Ishikawa (cell line): ENCODE measurements around the gene MYO15A.

Experiments used
- CEBPB ChIP-seq: IDR thresholded peaks from 2 replicates; pipeline ENCODE4 v1.6.1; 2012
- CREB1 ChIP-seq: IDR thresholded peaks from 2 replicates; pipeline ENCODE4 v1.6.1; 2012; ENCODE audit warnings: low read depth
- EGR1 ChIP-seq: IDR thresholded peaks from 2 replicates; pipeline ENCODE4 v1.6.1; 2012
- EP300 ChIP-seq: IDR thresholded peaks from 2 replicates; pipeline ENCODE4 v1.6.1; 2012; ENCODE audit warnings: borderline replicate concordance
- RAD21 ChIP-seq: IDR thresholded peaks from 2 replicates; pipeline ENCODE4 v1.6.1; 2012; ENCODE audit warnings: low read depth
- TCF12 ChIP-seq: IDR thresholded peaks from 2 replicates; pipeline ENCODE4 v1.6.1; 2012; ENCODE audit warnings: low read depth
- TEAD4 ChIP-seq: IDR thresholded peaks from 2 replicates; pipeline ENCODE4 v1.6.1; 2012
- USF1 ChIP-seq: IDR thresholded peaks from 2 replicates; pipeline ENCODE4 v1.6.1; 2012
- YY1 ChIP-seq: IDR thresholded peaks from 2 replicates; pipeline ENCODE4 v1.6.1; 2012; ENCODE audit warnings: low read depth
- TF ChIP-seq, protein P1 (sequence below): IDR thresholded peaks from 2 replicates; pipeline ENCODE4 v1.6.1; 2012
- TF ChIP-seq, protein P2 (sequence below): IDR thresholded peaks from 2 replicates; pipeline ENCODE4 v1.6.1; 2012; ENCODE audit warnings: low read depth, mild to moderate bottlenecking

GRCh38 chr17:18191236-18191667 lies 82.7 kb downstream of the MYO15A start:
- TF ChIP-seq TEAD4 (no peak), CREB1 (no peak), TCF12 (no peak), USF1 (no peak), CEBPB (no peak), YY1 (no peak), RAD21 (no peak), EGR1 (no peak), EP300 (no peak)
- TF ChIP-seq, protein P1, sequence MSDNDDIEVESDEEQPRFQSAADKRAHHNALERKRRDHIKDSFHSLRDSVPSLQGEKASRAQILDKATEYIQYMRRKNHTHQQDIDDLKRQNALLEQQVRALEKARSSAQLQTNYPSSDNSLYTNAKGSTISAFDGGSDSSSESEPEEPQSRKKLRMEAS, result no peak
- TF ChIP-seq, protein P2, sequence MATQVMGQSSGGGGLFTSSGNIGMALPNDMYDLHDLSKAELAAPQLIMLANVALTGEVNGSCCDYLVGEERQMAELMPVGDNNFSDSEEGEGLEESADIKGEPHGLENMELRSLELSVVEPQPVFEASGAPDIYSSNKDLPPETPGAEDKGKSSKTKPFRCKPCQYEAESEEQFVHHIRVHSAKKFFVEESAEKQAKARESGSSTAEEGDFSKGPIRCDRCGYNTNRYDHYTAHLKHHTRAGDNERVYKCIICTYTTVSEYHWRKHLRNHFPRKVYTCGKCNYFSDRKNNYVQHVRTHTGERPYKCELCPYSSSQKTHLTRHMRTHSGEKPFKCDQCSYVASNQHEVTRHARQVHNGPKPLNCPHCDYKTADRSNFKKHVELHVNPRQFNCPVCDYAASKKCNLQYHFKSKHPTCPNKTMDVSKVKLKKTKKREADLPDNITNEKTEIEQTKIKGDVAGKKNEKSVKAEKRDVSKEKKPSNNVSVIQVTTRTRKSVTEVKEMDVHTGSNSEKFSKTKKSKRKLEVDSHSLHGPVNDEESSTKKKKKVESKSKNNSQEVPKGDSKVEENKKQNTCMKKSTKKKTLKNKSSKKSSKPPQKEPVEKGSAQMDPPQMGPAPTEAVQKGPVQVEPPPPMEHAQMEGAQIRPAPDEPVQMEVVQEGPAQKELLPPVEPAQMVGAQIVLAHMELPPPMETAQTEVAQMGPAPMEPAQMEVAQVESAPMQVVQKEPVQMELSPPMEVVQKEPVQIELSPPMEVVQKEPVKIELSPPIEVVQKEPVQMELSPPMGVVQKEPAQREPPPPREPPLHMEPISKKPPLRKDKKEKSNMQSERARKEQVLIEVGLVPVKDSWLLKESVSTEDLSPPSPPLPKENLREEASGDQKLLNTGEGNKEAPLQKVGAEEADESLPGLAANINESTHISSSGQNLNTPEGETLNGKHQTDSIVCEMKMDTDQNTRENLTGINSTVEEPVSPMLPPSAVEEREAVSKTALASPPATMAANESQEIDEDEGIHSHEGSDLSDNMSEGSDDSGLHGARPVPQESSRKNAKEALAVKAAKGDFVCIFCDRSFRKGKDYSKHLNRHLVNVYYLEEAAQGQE, result no peak
